SK-N-SH (cell line): ENCODE measurements around the gene GHRHR. TPM values are rescaled to one million over a fixed set of nuclear protein-coding genes. Genes with fewer than 3 reads are reported as not detected.

Source experiments
- CTCF ChIA-PET: fragments of 300-600, 350-600 bp; formaldehyde crosslinking; extraction: SDS; loops from one replicate; lab custom pipeline; 2021; lab: Yijun Ruan, JAX
- POLR2A ChIA-PET: fragments of 350-600 bp; sonication (Branson Sonifier 250); formaldehyde crosslinking; extraction: SDS; loops from one replicate; lab custom pipeline; 2020; ENCODE audit warnings: antibody characterized with exemption, inconsistent platforms; lab: Yijun Ruan, JAX
- DNase-seq: peaks from one replicate; pipeline ENCODE4 v3.0.0; 2012
- H2AFZ ChIP-seq: fragments of 200-600 bp; sonication (generic); 2 replicates; pipeline ENCODE4 v1.8.1; 2016; ENCODE audit warnings: antibody characterized with exemption, mild to moderate bottlenecking, low read depth
- H3F3A ChIP-seq: fragments of 200-600 bp; sonication (generic); replicated peaks from 2 replicates; pipeline ENCODE3; 2016; ENCODE audit warnings: antibody characterized with exemption, mild to moderate bottlenecking; ENCODE audit not compliant: insufficient read depth
- H3K27ac ChIP-seq, 2 experiments: fragments of 200-500 bp in 1 of 2; fragments of 200-600 bp in 1 of 2; sonication (Bioruptor generic) in 1 of 2; sonication (generic), shearing (Covaris generic) in 1 of 2; 2 replicates each; pipeline versions ENCODE4 v1.5.1 to v1.6.1; 2014 to 2016; ENCODE audit warnings: low read depth in 2 of 2, inconsistent platforms in 1 of 2, low read length in 1 of 2, mild to moderate bottlenecking in 1 of 2, mixed read lengths in 1 of 2
- H3K27me3 ChIP-seq: fragments of 200-600 bp; sonication (generic), shearing (Covaris generic); 2 replicates; pipeline ENCODE4 v1.6.1; 2016; ENCODE audit warnings: mixed run types; ENCODE audit not compliant: insufficient read depth
- H3K36me3 ChIP-seq, 2 experiments: fragments of 200-500 bp in 1 of 2; fragments of 200-600 bp in 1 of 2; sonication (Bioruptor generic) in 1 of 2; sonication (generic) in 1 of 2; replicated peaks in 1 of 2; 2 replicates each; pipeline versions ENCODE3 to v1.5.1; 2014 to 2016; ENCODE audit warnings: low read length in 1 of 2, mild to moderate bottlenecking in 1 of 2; ENCODE audit not compliant: insufficient read depth in 2 of 2, control insufficient read depth in 1 of 2
- H3K4me1 ChIP-seq, 2 experiments: fragments of 200-500 bp in 1 of 2; fragments of 200-600 bp in 1 of 2; sonication (Bioruptor generic) in 1 of 2; sonication (generic), shearing (Covaris generic) in 1 of 2; 2 replicates each; pipeline versions ENCODE4 v1.5.1 to v1.6.1; 2014 to 2016; ENCODE audit warnings: low read depth in 1 of 2, low read length in 1 of 2, mixed run types in 1 of 2; ENCODE audit not compliant: insufficient read depth in 2 of 2, control insufficient read depth in 1 of 2
- H3K4me2 ChIP-seq: fragments of 200-600 bp; sonication (generic), shearing (Covaris generic); 2 replicates; pipeline ENCODE4 v1.6.1; 2017; ENCODE audit warnings: mixed run types
- H3K4me3 ChIP-seq, 2 experiments: fragments of 200-500 bp in 1 of 2; fragments of 200-600 bp in 1 of 2; sonication (Bioruptor generic) in 1 of 2; sonication (generic), shearing (Covaris generic) in 1 of 2; 2 replicates each; pipeline versions ENCODE4 v1.5.1 to v1.8.1; 2014 to 2016; ENCODE audit warnings: low read depth in 2 of 2, inconsistent platforms in 1 of 2, low read length in 1 of 2, mild to moderate bottlenecking in 1 of 2, mixed read lengths in 1 of 2, moderate library complexity in 1 of 2
- H3K79me2 ChIP-seq: fragments of 200-600 bp; sonication (generic); 2 replicates; pipeline ENCODE4 v1.8.1; 2017; ENCODE audit warnings: mild to moderate bottlenecking; ENCODE audit not compliant: insufficient read depth
- H3K9ac ChIP-seq: fragments of 200-600 bp; sonication (generic); 2 replicates; pipeline ENCODE4 v1.6.1; 2017; ENCODE audit warnings: mixed run types
- H3K9me2 ChIP-seq: fragments of 200-600 bp; sonication (generic); 2 replicates; pipeline ENCODE4 v1.6.1; 2017; ENCODE audit warnings: mixed run types
- H3K9me3 ChIP-seq: fragments of 200-600 bp; sonication (generic); 2 replicates; pipeline ENCODE4 v1.6.1; 2017; ENCODE audit warnings: mixed run types, mild to moderate bottlenecking, moderate library complexity
- H4K20me1 ChIP-seq: fragments of 200-600 bp; sonication (generic); 2 replicates; pipeline ENCODE4 v1.6.1; 2017; ENCODE audit warnings: mild to moderate bottlenecking, mixed run types; ENCODE audit not compliant: insufficient read depth
- EZH2phosphoT487 ChIP-seq: fragments of 200-600 bp; sonication (generic); IDR thresholded peaks from 2 replicates; pipeline ENCODE4 v1.6.1; 2017; ENCODE audit warnings: low read depth, mixed run types, mild to moderate bottlenecking, antibody characterized with exemption, moderate library complexity, borderline replicate concordance
- FOSL2 ChIP-seq: IDR thresholded peaks from 2 replicates; pipeline ENCODE4 v1.4.0; 2012; ENCODE audit warnings: low read depth, mild to moderate bottlenecking, moderate library complexity, borderline replicate concordance
- FOXJ3 ChIP-seq: sonication (generic); formaldehyde crosslinking; IDR thresholded peaks from 2 replicates; pipeline ENCODE4 v1.5.1; 2020; ENCODE audit warnings: mild to moderate bottlenecking, missing genetic modification reagents
- FOXM1 ChIP-seq: IDR thresholded peaks from 2 replicates; pipeline ENCODE4 v1.4.0; 2012; ENCODE audit warnings: low read depth, mild to moderate bottlenecking
- GATA2 ChIP-seq: sonication (generic); formaldehyde crosslinking; IDR thresholded peaks from 2 replicates; pipeline ENCODE4 v1.5.0; 2020; ENCODE audit warnings: mild to moderate bottlenecking, missing genetic modification reagents
- MAX ChIP-seq: IDR thresholded peaks from 2 replicates; pipeline ENCODE4 v1.4.0; 2012; ENCODE audit warnings: low read depth
- MEF2A ChIP-seq: IDR thresholded peaks from 2 replicates; pipeline ENCODE4 v1.4.0; 2012; ENCODE audit warnings: low read depth, borderline replicate concordance
- MXI1 ChIP-seq: IDR thresholded peaks from 2 replicates; pipeline ENCODE4 v1.6.1; 2012; ENCODE audit warnings: mild to moderate bottlenecking, low read depth, low read length, improper control_type of control experiment
- NFIC ChIP-seq: IDR thresholded peaks from 2 replicates; pipeline ENCODE4 v1.4.0; 2012; ENCODE audit warnings: borderline replicate concordance
- POLR2AphosphoS5 ChIP-seq: IDR thresholded peaks from 2 replicates; pipeline ENCODE4 v1.6.1; 2012; ENCODE audit warnings: low read depth, low read length
- RCOR1 ChIP-seq: fragments of 150-350 bp; IDR thresholded peaks from 2 replicates; pipeline ENCODE4 v1.6.1; 2017; ENCODE audit warnings: antibody characterized with exemption, low read length
- REST ChIP-seq: IDR thresholded peaks from 2 replicates; pipeline ENCODE4 v1.6.1; 2012; ENCODE audit warnings: mild to moderate bottlenecking, low read depth, low read length, moderate library complexity
- RFX5 ChIP-seq: IDR thresholded peaks from 2 replicates; pipeline ENCODE4 v1.6.1; 2012; ENCODE audit warnings: mild to moderate bottlenecking, improper control_type of control experiment, low read length
- SIN3A ChIP-seq: IDR thresholded peaks from 2 replicates; pipeline ENCODE4 v1.6.1; 2012; ENCODE audit warnings: low read depth, mild to moderate bottlenecking, low read length, moderate library complexity, borderline replicate concordance
- SMC3 ChIP-seq: IDR thresholded peaks from 2 replicates; pipeline ENCODE4 v1.6.1; 2012; ENCODE audit warnings: low read depth, low read length, improper control_type of control experiment
- USF2 ChIP-seq: fragments of 150-350 bp; IDR thresholded peaks from 2 replicates; pipeline ENCODE4 v1.6.1; 2017; ENCODE audit warnings: antibody characterized with exemption, low read length, low read depth, borderline replicate concordance
- YY1 ChIP-seq: IDR thresholded peaks from 2 replicates; pipeline ENCODE4 v1.4.0; 2012; ENCODE audit warnings: low read depth, mild to moderate bottlenecking
- WGBS: methylation state at CpG from one replicate; pipeline ENCODE4 v1.1.6; 2017; ENCODE audit warnings: low lambda C conversion rate; 5-methylcytosine and 5-hydroxymethylcytosine counted together
- polyA plus RNA-seq, 3 experiments: library from polyadenylated mRNA; depleted of rRNA; stranded (reverse); fragments of >200 nt; gene quantifications; 2 replicates each; pipeline ENCODE4 v1.2.3, GENCODE V29; 2012
- TF ChIP-seq, protein P1 (sequence below): IDR thresholded peaks from 2 replicates; pipeline ENCODE4 v1.4.0; 2012; ENCODE audit warnings: low read depth, borderline replicate concordance

GHRHR gene
- polyA plus RNA-seq, 1 of the 3 experiments (the other 2 are of a cell fraction), result not detected

- DNase-seq, result no peak
- no peaks in the 10 kb centered on the region; a peak in 1 of 4 replicates for H3K4me1 ChIP-seq
- no peaks in the 10 kb centered on the region for H3F3A ChIP-seq
- POLR2A ChIA-PET, result no interaction called here
- no peak overlapping the region; the same call in 1 of the 2 replicates for H3K4me2 ChIP-seq
- peaks cover 7% of the 10 kb centered on the region; the same call in 1 of the 2 replicates for H3K27me3 ChIP-seq
- no peaks in the 10 kb centered on the region for H3K79me2 ChIP-seq
- H3K4me3 ChIP-seq, result no peak overlapping the region
- no peaks in the 10 kb centered on the region for H3K9me3 ChIP-seq
- no peak overlapping the region for H3K9ac ChIP-seq
- H2AFZ ChIP-seq, result no peak overlapping the region
- TF ChIP-seq, protein P1, sequence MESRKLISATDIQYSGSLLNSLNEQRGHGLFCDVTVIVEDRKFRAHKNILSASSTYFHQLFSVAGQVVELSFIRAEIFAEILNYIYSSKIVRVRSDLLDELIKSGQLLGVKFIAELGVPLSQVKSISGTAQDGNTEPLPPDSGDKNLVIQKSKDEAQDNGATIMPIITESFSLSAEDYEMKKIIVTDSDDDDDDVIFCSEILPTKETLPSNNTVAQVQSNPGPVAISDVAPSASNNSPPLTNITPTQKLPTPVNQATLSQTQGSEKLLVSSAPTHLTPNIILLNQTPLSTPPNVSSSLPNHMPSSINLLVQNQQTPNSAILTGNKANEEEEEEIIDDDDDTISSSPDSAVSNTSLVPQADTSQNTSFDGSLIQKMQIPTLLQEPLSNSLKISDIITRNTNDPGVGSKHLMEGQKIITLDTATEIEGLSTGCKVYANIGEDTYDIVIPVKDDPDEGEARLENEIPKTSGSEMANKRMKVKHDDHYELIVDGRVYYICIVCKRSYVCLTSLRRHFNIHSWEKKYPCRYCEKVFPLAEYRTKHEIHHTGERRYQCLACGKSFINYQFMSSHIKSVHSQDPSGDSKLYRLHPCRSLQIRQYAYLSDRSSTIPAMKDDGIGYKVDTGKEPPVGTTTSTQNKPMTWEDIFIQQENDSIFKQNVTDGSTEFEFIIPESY, result no peak
- TF ChIP-seq EZH2phosphoT487 (no peak), POLR2AphosphoS5 (no peak), MAX (no peak), REST (no peak), GATA2 (no peak), SMC3 (no peak), MEF2A (no peak), RCOR1 (no peak), FOXJ3 (no peak), RFX5 (no peak), FOXM1 (no peak), MXI1 (no peak), FOSL2 (no peak), USF2 (no peak), NFIC (no peak), SIN3A (no peak), YY1 (no peak)
- TF ChIP-seq, all 33 proteins: peak for 0
- Histone ChIP-seq H3K27ac (no peak overlapping the region), H3K9me2 (no peaks in the 10 kb centered on the region), H3K36me3 (no peaks in the 10 kb centered on the region), H4K20me1 (no peaks in the 10 kb centered on the region)
- WGBS, result 8% methylated on average over 3 of the region's 3 CpGs
- CTCF ChIA-PET, result interaction anchor here (0.6 to 6.6 kb wide), 6 partner anchors 9 to 114 kb away, joined by 3 to 44 read pairs (median 3); no protein-coding TSS in a partner anchor
Measured at GRCh38 chr7:31020652-31021051, 56.9 kb downstream of the GHRHR start.
